ENCODE measurements around the gene HAUS5. TPM values are rescaled to one million over a fixed set of nuclear protein-coding genes. Genes with fewer than 3 reads are reported as not detected.

HAUS5 gene
- total and polyA plus RNA-seq, 10 donors: 10.3 to 24.4 (median 18.6) TPM

DNA sequence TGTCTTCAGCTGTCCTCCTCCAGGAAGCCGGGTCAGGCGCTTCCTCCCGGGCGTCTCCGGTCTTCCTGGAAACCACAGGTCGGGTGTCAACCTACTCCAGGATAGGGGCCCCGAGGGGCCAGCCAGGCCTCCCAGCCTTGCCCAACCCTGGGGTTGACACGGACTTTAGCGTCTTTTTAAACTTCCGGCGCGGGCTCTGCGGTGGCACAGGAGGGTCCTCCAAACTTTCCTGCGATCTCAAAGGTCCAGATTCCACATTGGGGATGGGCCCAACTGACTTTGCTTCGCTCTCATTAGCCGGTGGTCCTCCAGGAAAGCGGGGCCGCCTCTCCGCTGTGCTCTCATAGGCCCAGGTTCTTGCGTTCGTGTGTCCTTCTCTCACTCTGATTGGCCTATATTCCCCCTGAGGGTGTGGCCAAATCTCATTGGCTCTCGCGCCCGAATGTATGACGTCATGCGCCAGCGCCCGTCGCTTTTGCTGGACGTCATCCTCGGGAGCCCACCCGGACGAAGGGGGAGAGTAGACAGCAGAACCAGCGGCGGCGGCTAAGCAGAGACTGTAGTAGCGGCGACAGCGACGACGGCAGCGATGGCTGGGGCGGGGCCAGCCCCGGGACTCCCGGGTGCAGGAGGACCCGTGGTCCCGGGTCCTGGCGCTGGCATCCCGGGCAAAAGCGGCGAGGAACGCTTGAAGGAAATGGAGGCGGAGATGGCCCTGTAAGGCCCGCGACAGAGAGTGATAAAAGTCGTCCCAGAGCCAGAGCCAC lies 16.2 kb downstream of the HAUS5 start, which contains the start of gene RBM42:
Gene RBM42, plus strand, starts transcription at position 472 of the 767 bp plus-strand sequence. Its CDS starts 118 bp downstream, at position 590.
- Histone ChIP-seq H3K4me1 (peaks cover 10 to 44% (median 27%) of the 10 kb centered on the region in 6 donors), H3K36me3 (peaks cover 5 to 40% (median 36%) of the 10 kb centered on the region in 6 donors), H3K27ac (peak within 1 kb of the TSS; percentile 74 to 96 (median 94)), H3K27me3 (replicated peaks in 1 of 7) (no peaks in the 10 kb centered on the region), H3K9me3 (no peaks in the 10 kb centered on the region), H3K4me3 (peak within 1 kb of the TSS; percentile 84 to 98 (median 94))
- TF ChIP-seq POLR2A (IDR thresholded peaks at IDR 0.05): peak in 2 of 3 donors; percentile 53 to 98
- TF ChIP-seq, protein P1, sequence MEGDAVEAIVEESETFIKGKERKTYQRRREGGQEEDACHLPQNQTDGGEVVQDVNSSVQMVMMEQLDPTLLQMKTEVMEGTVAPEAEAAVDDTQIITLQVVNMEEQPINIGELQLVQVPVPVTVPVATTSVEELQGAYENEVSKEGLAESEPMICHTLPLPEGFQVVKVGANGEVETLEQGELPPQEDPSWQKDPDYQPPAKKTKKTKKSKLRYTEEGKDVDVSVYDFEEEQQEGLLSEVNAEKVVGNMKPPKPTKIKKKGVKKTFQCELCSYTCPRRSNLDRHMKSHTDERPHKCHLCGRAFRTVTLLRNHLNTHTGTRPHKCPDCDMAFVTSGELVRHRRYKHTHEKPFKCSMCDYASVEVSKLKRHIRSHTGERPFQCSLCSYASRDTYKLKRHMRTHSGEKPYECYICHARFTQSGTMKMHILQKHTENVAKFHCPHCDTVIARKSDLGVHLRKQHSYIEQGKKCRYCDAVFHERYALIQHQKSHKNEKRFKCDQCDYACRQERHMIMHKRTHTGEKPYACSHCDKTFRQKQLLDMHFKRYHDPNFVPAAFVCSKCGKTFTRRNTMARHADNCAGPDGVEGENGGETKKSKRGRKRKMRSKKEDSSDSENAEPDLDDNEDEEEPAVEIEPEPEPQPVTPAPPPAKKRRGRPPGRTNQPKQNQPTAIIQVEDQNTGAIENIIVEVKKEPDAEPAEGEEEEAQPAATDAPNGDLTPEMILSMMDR (IDR thresholded peaks at IDR 0.05 in 8 of 11, conservative IDR thresholded peaks at IDR 0.05 in 3 of 11): peak in 3 of 11 experiments; percentile 12 to 31 (median 15)
- TF ChIP-seq POLR2AphosphoS5 (IDR thresholded peaks at IDR 0.05): peak; percentile 97 to 98 (median 98)
- intact Hi-C loops (cut with DNase I; ENCODE audit: low total_unique reads): no loop called here
- peak; percentile 96 for DNase-seq
- 0 to 1% (median 0%) methylated on average over 50 to 56 of the region's 56 CpGs for WGBS, 5 donors

DNA sequence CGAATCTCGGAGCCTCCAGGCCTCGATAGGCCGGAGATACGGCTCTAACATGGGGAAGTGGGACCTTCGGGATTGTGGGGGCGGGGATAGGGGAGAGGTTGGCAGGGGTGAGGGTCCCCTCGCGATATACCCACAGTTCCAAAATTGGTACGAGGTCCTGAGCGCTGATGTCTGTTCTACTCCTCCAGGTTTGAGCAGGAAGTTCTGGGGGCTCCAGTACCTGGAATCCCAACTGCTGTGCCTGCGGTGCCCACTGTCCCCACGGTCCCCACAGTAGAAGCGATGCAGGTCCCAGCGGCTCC lies 16.7 kb downstream of the HAUS5 start:
- intact Hi-C loops (cut with DNase I; ENCODE audit: low total_unique reads): no loop called here
- Histone ChIP-seq H3K27ac (peak overlapping the region; percentile 74 to 96 (median 94)), H3K4me1 (peaks cover 10 to 44% (median 27%) of the 10 kb centered on the region in 6 donors), H3K36me3 (peaks cover 7 to 45% (median 41%) of the 10 kb centered on the region in 6 donors), H3K27me3 (replicated peaks in 1 of 7) (no peaks in the 10 kb centered on the region), H3K4me3 (peak overlapping the region; percentile 84 to 98 (median 94)), H3K9me3 (no peaks in the 10 kb centered on the region)
- WGBS, 5 donors: 5 to 9% (median 7%) methylated on average over 15 of the region's 15 CpGs
- TF ChIP-seq, protein P1 (IDR thresholded peaks at IDR 0.05 in 8 of 11, conservative IDR thresholded peaks at IDR 0.05 in 3 of 11): no peak
- TF ChIP-seq POLR2AphosphoS5 (IDR thresholded peaks at IDR 0.05) (no peak), POLR2A (IDR thresholded peaks at IDR 0.05) (no peak)
- DNase-seq: no peak

DNA sequence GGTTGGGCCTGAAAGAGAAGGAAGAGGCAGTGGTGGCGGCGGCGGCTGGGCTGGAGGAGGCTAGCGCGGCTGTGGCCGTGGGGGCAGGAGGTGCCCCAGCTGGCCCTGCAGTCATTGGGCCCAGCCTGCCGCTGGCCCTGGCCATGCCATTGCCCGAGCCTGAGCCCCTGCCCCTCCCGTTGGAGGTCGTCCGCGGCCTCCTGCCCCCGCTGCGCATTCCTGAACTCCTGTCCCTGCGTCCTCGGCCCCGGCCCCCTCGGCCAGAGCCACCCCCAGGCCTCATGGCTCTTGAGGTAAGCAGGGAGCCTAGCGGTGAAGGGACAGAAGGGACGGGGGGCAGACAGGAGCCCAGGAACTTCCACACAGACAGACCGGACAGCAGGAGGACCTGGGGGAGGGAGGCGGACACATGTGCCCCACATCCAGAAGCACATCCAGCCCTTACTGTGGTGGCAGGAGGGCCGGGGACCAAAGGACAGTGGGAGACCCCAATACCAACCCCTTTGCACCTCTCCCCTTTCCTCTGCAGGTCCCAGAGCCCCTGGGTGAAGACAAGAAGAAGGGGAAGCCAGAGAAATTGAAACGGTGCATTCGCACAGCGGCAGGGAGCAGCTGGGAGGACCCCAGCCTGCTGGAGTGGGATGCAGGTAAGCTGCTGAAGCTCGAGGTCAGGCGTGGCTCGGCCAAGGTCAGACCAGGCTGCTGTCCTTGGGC lies 21.3 kb downstream of the HAUS5 start:
- no peak for DNase-seq
- Histone ChIP-seq H3K4me3 (no peak overlapping the region), H3K4me1 (peaks cover 10 to 34% (median 19%) of the 10 kb centered on the region in 6 donors), H3K27ac (no peak overlapping the region), H3K9me3 (no peaks in the 10 kb centered on the region), H3K36me3 (peaks cover 14 to 88% (median 82%) of the 10 kb centered on the region in 6 donors), H3K27me3 (replicated peaks in 1 of 7) (no peaks in the 10 kb centered on the region)
- 91 to 93% (median 92%) methylated on average over 27 to 29 of the region's 29 CpGs for WGBS, 5 donors
- TF ChIP-seq POLR2A (IDR thresholded peaks at IDR 0.05) (no peak), POLR2AphosphoS5 (IDR thresholded peaks at IDR 0.05) (peak in 1 of 3 donors; percentile 32)
- TF ChIP-seq, protein P1 (IDR thresholded peaks at IDR 0.05 in 8 of 11, conservative IDR thresholded peaks at IDR 0.05 in 3 of 11): no peak
- intact Hi-C loops (cut with DNase I; ENCODE audit: low total_unique reads): no loop called here

DNA sequence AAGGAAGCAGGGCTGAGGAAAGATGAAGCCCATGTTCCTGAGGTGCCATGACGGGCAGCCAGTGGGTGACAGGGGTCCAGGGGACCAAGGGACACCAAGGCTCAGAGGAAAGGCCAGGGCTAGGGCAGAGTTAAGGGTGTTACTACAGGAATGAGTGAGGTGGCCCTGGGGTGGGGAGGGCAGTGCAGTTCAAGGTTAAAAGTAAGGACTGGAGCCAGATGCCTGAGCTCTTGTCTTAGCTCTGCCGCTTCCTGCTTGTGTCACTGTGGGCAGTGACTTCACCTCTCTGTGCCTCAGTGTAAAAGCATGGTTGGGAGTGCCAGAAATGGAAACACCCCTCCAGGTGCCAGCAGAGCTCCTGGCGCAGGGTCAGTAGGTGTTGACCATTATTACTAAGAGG lies 24.1 kb downstream of the HAUS5 start:
- DNase-seq: no peak
- peaks cover 8 to 69% (median 68%) of the 10 kb centered on the region in 6 donors for H3K36me3 ChIP-seq
- no peak overlapping the region for H3K4me3 ChIP-seq
- no peak overlapping the region for H3K27ac ChIP-seq
- no peaks in the 10 kb centered on the region for H3K9me3 ChIP-seq
- TF ChIP-seq, protein P1 (IDR thresholded peaks at IDR 0.05 in 8 of 11, conservative IDR thresholded peaks at IDR 0.05 in 3 of 11): no peak
- TF ChIP-seq POLR2A (IDR thresholded peaks at IDR 0.05) (no peak), POLR2AphosphoS5 (IDR thresholded peaks at IDR 0.05) (no peak)
- peaks cover 0 to 16% (median 4%) of the 10 kb centered on the region in 6 donors for H3K4me1 ChIP-seq
- peaks cover 0 to 6% (median 0%) of the 10 kb centered on the region in 7 donors for H3K27me3 ChIP-seq (replicated peaks in 1 of 7)
- 61 to 96% (median 90%) methylated on average over 3 of the region's 3 CpGs for WGBS, 5 donors
- intact Hi-C loops (cut with DNase I; ENCODE audit: low total_unique reads): no loop called here
